ENCODE results near the gene ITCH. TPM values are rescaled to one million over a fixed set of nuclear protein-coding genes. Genes with fewer than 3 reads are reported as not detected.
"Not testable (repeated sequence)": the region's sequence is repeated elsewhere in the genome, so short reads cannot be mapped to it uniquely, and the experiment has no call there.

ITCH gene
- total RNA-seq, 2 experiments from 2014 or later: 26.1 to 36.8 TPM

- DNase-seq (ENCODE audit: low spot score): no peak
- CTCF ChIA-PET (ENCODE audit: unreplicated experiment): interaction anchor here (1.0 kb wide), 1 partner anchor 200 kb away, joined by 3 read pairs; no protein-coding TSS in a partner anchor
- Histone ChIP-seq H3K9me2 (ENCODE audit: insufficient read depth, low read length) (no peaks in the 10 kb centered on the region), H3K9me3 (ENCODE audit: low read length) (no peaks in the 10 kb centered on the region), H3K27ac (ENCODE audit: low read depth, low read length, poor library complexity, severe bottlenecking) (no peak overlapping the region), H3K79me2 (ENCODE audit: insufficient read depth, low read depth, low read length) (no peaks in the 10 kb centered on the region), H3K4me3 (ENCODE audit: low read depth, low read length, poor library complexity, severe bottlenecking) (no peak overlapping the region), H3K4me1 (ENCODE audit: insufficient read depth, low read length, poor library complexity, severe bottlenecking) (no peaks in the 10 kb centered on the region), H4K20me1 (ENCODE audit: insufficient read depth, low read length) (no peaks in the 10 kb centered on the region), H2AFZ (ENCODE audit: low read length) (no peak overlapping the region), H3K4me2 (ENCODE audit: low read length) (no peak overlapping the region), H3K36me3 (ENCODE audit: insufficient read depth, low read length) (no peaks in the 10 kb centered on the region)
- TF ChIP-seq EZH2phosphoT487 (IDR thresholded peaks at IDR 0.05; ENCODE audit: borderline replicate concordance, low read depth, low read length) (no peak), CTCF (conservative IDR thresholded peaks at IDR 0.05; ENCODE audit: low read length) (no peak)
- no TSS peak for BruUV-seq (replicated peaks)
- POLR2A ChIA-PET: interaction anchor here (0.6 kb wide), 2 partner anchors 334 to 402 kb away, joined by 3 to 5 read pairs; no protein-coding TSS in a partner anchor
- intact Hi-C loops (cut with micrococcal nuclease; ENCODE audit: unreplicated experiment): no loop called here
Observed at GRCh38 chr20:34322267-34323105, 40.6 kb upstream of the ITCH start.

GRCh38 chr20:34324541-34324940, 38.5 kb upstream of the ITCH start:
- no peak overlapping the region for H2AFZ ChIP-seq (ENCODE audit: low read length)
- BruUV-seq (replicated peaks): no TSS peak
- H3K27ac ChIP-seq (ENCODE audit: low read depth, low read length, poor library complexity, severe bottlenecking): no peak overlapping the region
- DNase-seq (ENCODE audit: low spot score): no peak
- H3K9me3 ChIP-seq (ENCODE audit: low read length): no peaks in the 10 kb centered on the region
- H3K36me3 ChIP-seq (ENCODE audit: insufficient read depth, low read length): no peaks in the 10 kb centered on the region
- intact Hi-C loops (cut with micrococcal nuclease; ENCODE audit: unreplicated experiment): no loop called here
- H4K20me1 ChIP-seq (ENCODE audit: insufficient read depth, low read length): no peaks in the 10 kb centered on the region
- CTCF ChIA-PET (ENCODE audit: unreplicated experiment): no interaction called here
- no peak overlapping the region for H3K4me3 ChIP-seq (ENCODE audit: low read depth, low read length, poor library complexity, severe bottlenecking)
- H3K79me2 ChIP-seq (ENCODE audit: insufficient read depth, low read depth, low read length): no peaks in the 10 kb centered on the region
- no peaks in the 10 kb centered on the region for H3K4me1 ChIP-seq (ENCODE audit: insufficient read depth, low read length, poor library complexity, severe bottlenecking)
- no peak overlapping the region for H3K4me2 ChIP-seq (ENCODE audit: low read length)
- TF ChIP-seq CTCF (conservative IDR thresholded peaks at IDR 0.05; ENCODE audit: low read length) (no peak), EZH2phosphoT487 (IDR thresholded peaks at IDR 0.05; ENCODE audit: borderline replicate concordance, low read depth, low read length) (no peak)
- POLR2A ChIA-PET: no interaction called here
- no peaks in the 10 kb centered on the region for H3K9me2 ChIP-seq (ENCODE audit: insufficient read depth, low read length)

GRCh38 chr20:34328207-34328606, 34.9 kb upstream of the ITCH start:
- H3K4me1 ChIP-seq (ENCODE audit: insufficient read depth, low read length, poor library complexity, severe bottlenecking); H4K20me1 ChIP-seq (ENCODE audit: insufficient read depth, low read length); H3K79me2 ChIP-seq (ENCODE audit: insufficient read depth, low read depth, low read length); DNase-seq (ENCODE audit: low spot score); H3K4me2 ChIP-seq (ENCODE audit: low read length); intact Hi-C loops (cut with micrococcal nuclease; ENCODE audit: unreplicated experiment); H3K9me2 ChIP-seq (ENCODE audit: insufficient read depth, low read length); BruUV-seq (replicated peaks); H3K9me3 ChIP-seq (ENCODE audit: low read length); H2AFZ ChIP-seq (ENCODE audit: low read length); H3K4me3 ChIP-seq (ENCODE audit: low read depth, low read length, poor library complexity, severe bottlenecking); POLR2A ChIA-PET; H3K27ac ChIP-seq (ENCODE audit: low read depth, low read length, poor library complexity, severe bottlenecking); CTCF ChIA-PET (ENCODE audit: unreplicated experiment); H3K36me3 ChIP-seq (ENCODE audit: insufficient read depth, low read length): not testable (repeated sequence)
